ENCODE measurements around the gene CD28. TPM values are rescaled to one million over a fixed set of nuclear protein-coding genes. Genes with fewer than 3 reads are reported as not detected.

The CD28 gene
- total and polyA plus RNA-seq, 2 donors (not counting 3 experiments of a cell fraction or from before 2014, with no cell fraction given) = 0.15 TPM; not detected in 1

DNA sequence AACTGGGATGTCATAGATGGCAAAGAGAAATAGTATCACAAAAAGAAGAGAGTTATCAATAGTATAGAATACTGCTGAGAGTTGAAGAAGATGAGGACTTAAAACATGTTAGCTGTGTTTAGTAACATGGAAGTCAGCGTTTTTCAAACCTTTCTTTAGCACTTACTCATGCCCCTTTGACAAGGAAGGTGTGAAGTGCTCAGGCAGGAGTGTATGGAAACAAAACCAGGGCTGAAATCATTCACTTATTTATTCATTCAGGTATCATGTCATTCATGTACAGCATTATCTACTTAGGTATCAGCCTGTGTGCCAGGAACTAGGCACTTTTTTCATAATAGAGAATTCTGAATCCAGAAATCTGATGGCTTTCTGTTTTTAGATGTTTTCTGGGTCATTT is 27.2 kb downstream of the CD28 start:
- TF ChIP-seq POLR2AphosphoS5 (IDR thresholded peaks at IDR 0.05; ENCODE audit: insufficient read depth, low read depth, low read length) (no peak), MYC (IDR thresholded peaks at IDR 0.05; ENCODE audit: low read depth, low read length) (no peak), POLR2A (IDR thresholded peaks at IDR 0.05; ENCODE audit: low read depth, low read length) (no peak), FOS (IDR thresholded peaks at IDR 0.05; ENCODE audit: borderline replicate concordance, insufficient read depth, low read length) (no peak), JUN (IDR thresholded peaks at IDR 0.05; ENCODE audit: borderline replicate concordance, insufficient read depth, insufficient read length, low read depth) (no peak), EZH2 (IDR thresholded peaks at IDR 0.05; ENCODE audit: borderline replicate concordance, low read depth, low read length, severe bottlenecking) (no peak), GATA2 (IDR thresholded peaks at IDR 0.05; ENCODE audit: insufficient read depth, insufficient read length, low read depth, low read length) (no peak)
- TF ChIP-seq, protein P1, sequence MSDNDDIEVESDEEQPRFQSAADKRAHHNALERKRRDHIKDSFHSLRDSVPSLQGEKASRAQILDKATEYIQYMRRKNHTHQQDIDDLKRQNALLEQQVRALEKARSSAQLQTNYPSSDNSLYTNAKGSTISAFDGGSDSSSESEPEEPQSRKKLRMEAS (IDR thresholded peaks at IDR 0.05; ENCODE audit: insufficient read depth, insufficient read length) = no peak
- TF ChIP-seq, protein P2, sequence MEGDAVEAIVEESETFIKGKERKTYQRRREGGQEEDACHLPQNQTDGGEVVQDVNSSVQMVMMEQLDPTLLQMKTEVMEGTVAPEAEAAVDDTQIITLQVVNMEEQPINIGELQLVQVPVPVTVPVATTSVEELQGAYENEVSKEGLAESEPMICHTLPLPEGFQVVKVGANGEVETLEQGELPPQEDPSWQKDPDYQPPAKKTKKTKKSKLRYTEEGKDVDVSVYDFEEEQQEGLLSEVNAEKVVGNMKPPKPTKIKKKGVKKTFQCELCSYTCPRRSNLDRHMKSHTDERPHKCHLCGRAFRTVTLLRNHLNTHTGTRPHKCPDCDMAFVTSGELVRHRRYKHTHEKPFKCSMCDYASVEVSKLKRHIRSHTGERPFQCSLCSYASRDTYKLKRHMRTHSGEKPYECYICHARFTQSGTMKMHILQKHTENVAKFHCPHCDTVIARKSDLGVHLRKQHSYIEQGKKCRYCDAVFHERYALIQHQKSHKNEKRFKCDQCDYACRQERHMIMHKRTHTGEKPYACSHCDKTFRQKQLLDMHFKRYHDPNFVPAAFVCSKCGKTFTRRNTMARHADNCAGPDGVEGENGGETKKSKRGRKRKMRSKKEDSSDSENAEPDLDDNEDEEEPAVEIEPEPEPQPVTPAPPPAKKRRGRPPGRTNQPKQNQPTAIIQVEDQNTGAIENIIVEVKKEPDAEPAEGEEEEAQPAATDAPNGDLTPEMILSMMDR (IDR thresholded peaks at IDR 0.05; ENCODE audit: extremely low read depth in 1 of 2, insufficient read depth in 1 of 2, low read depth in 1 of 2, low read length in 2 of 2) = no peak
- Histone ChIP-seq H3K4me1 (ENCODE audit: control insufficient read depth, extremely low read depth, insufficient read depth, low read length) (no peaks in the 10 kb centered on the region), H3K9me1 (replicated peaks; ENCODE audit: control insufficient read depth, extremely low read depth, insufficient read depth, low read length) (no peaks in the 10 kb centered on the region), H3K27ac (ENCODE audit: insufficient read depth, low read depth, low read length) (no peak overlapping the region), H3K9me3 (replicated peaks; ENCODE audit: control insufficient read depth, insufficient read depth, low read length) (no peaks in the 10 kb centered on the region), H3K36me3 (ENCODE audit: control insufficient read depth in 2 of 2, extremely low read depth in 1 of 2, insufficient read depth in 2 of 2, low read length in 2 of 2) (no peaks in the 10 kb centered on the region), H3K9ac (replicated peaks; ENCODE audit: extremely low read depth, insufficient read depth, low read length) (no peak overlapping the region), H2AFZ (ENCODE audit: low read depth, low read length) (no peak overlapping the region), H3K4me2 (ENCODE audit: insufficient read depth, low read length) (no peak overlapping the region), H3K27me3 (ENCODE audit: control insufficient read depth in 2 of 2, insufficient read depth in 2 of 2, low read length in 2 of 2) (no peaks in the 10 kb centered on the region), H4K20me1 (replicated peaks; ENCODE audit: control insufficient read depth, extremely low read depth, insufficient read depth, low read length) (no peaks in the 10 kb centered on the region), H3K4me3 (replicated peaks in 1 of 3; ENCODE audit: insufficient read depth in 1 of 3, low read depth in 1 of 3, low read length in 3 of 3) (no peak overlapping the region), H3K79me2 (ENCODE audit: control insufficient read depth, insufficient read depth, low read length) (no peaks in the 10 kb centered on the region)
- DNase-seq (ENCODE audit: low read depth, low spot score) (no peak), FAIRE-seq (no peak)
- CTCF ChIA-PET = no interaction called here
- BruUV-seq (replicated peaks) = no TSS peak
- dilution Hi-C loops (cut with MboI; ENCODE audit: extremely low pct_ligation_motif_present, low sequenced_read_pairs) (no loop called here), intact Hi-C loops (cut with micrococcal nuclease) (no loop called here)
- POLR2A ChIA-PET = no interaction called here
